Upper lobe of left lung (tissue), 6 donors: ENCODE data around the gene PRAC1. TPM values are rescaled to one million over a fixed set of nuclear protein-coding genes. Genes with fewer than 3 reads are reported as not detected.

Experiments used
- ATAC-seq, 2 donors: fragments of 200-7000 bp; cut with Tn5 transposase; one replicate each; pipeline ENCODE4 v1.9.1; 2022; ENCODE audit warnings: mild to moderate bottlenecking in 2 of 2, moderate library complexity in 2 of 2; ENCODE audit not compliant: low FRiP score in 2 of 2
- DNase-seq, 2 donors: peaks; one replicate each; pipeline ENCODE4 v3.0.0-alpha.2; 2019 to 2020
- H3K27ac ChIP-seq, 4 donors: fragments of 200-600 bp; sonication (generic); one replicate each; pipeline ENCODE4 v1.5.1; 2016 to 2019
- H3K27me3 ChIP-seq, 4 donors: fragments of 200-600 bp; sonication (generic); one replicate each; pipeline ENCODE4 v1.5.1; 2017 to 2019
- H3K36me3 ChIP-seq, 4 donors: fragments of 200-600 bp; sonication (generic); one replicate each; pipeline ENCODE4 v1.5.1; 2016 to 2019
- H3K4me1 ChIP-seq, 4 donors: fragments of 200-600 bp; sonication (generic); one replicate each; pipeline ENCODE4 v1.5.1; 2018 to 2019
- H3K4me3 ChIP-seq, 4 donors: fragments of 200-600 bp; sonication (generic); one replicate each; pipeline ENCODE4 v1.5.1; 2017 to 2019; ENCODE audit warnings: mild to moderate bottlenecking in 2 of 4, moderate library complexity in 1 of 4
- H3K9me3 ChIP-seq, 4 donors: fragments of 200-600 bp; sonication (generic); one replicate each; pipeline ENCODE4 v1.5.1; 2018 to 2019
- CTCF ChIP-seq, 6 experiments: fragments of 450-650 bp in 4 of 6; fragments of 200-600 bp in 2 of 6; sonication (generic) in 2 of 6; IDR thresholded peaks; one replicate each; pipeline ENCODE4 v1.5.1; 2016 to 2019; ENCODE audit warnings: antibody characterized with exemption in 6 of 6
- EP300 ChIP-seq, 4 donors: sonication (generic); formaldehyde crosslinking; IDR thresholded peaks; one replicate each; pipeline ENCODE4 v1.5.1; 2017; ENCODE audit warnings: antibody characterized with exemption in 4 of 4, control low read depth in 2 of 4
- POLR2A ChIP-seq, 4 donors: fragments of 450-650 bp; IDR thresholded peaks; one replicate each; pipeline ENCODE4 v1.5.1; 2016 to 2017; ENCODE audit warnings: antibody characterized with exemption in 4 of 4, mild to moderate bottlenecking in 2 of 4
- POLR2AphosphoS5 ChIP-seq, 2 donors: sonication (generic); formaldehyde crosslinking; IDR thresholded peaks; one replicate each; pipeline ENCODE4 v1.5.1; 2017; ENCODE audit warnings: antibody characterized with exemption in 2 of 2
- WGBS, 2 donors: methylation state at CpG; one replicate each; pipeline ENCODE4 v1.1.5; 2017 to 2018; 5-methylcytosine and 5-hydroxymethylcytosine counted together
- total RNA-seq, 6 donors: library from RNA; depleted of rRNA in 4 of 6; stranded (reverse); fragments of >200 nt in 4 of 6; gene quantifications; one replicate each; pipeline versions ENCODE4 v1.1.0 to v1.2.1, GENCODE V29; 2016 to 2021
- donor health status: DM: no; HTN: no; CAD: no; lungs with moderate emphysema.
- donor health status: DM: no; HTN: yes; CAD: no; lungs with severe emphysema.

Gene PRAC1
- total RNA-seq, 6 donors from 2014 or later = not detected

GRCh38 chr17:48751172-48751571, 28.9 kb upstream of the PRAC1 start:
- H3K27me3 ChIP-seq = peaks cover 3 to 92% (median 62%) of the 10 kb centered on the region in 4 donors
- no peak overlapping the region for H3K4me3 ChIP-seq
- TF ChIP-seq EP300 (IDR thresholded peaks at IDR 0.05) (no peak), CTCF (IDR thresholded peaks at IDR 0.05) (no peak), POLR2A (IDR thresholded peaks at IDR 0.05) (no peak), POLR2AphosphoS5 (IDR thresholded peaks at IDR 0.05) (no peak)
- H3K4me1 ChIP-seq = peaks cover 0 to 29% (median 8%) of the 10 kb centered on the region in 4 donors
- H3K9me3 ChIP-seq = no peaks in the 10 kb centered on the region
- no peak for DNase-seq
- H3K36me3 ChIP-seq = no peaks in the 10 kb centered on the region
- no peak for ATAC-seq
- 0 to 10% methylated on average over 3 of the region's 3 CpGs for WGBS, 2 donors
- no peak overlapping the region for H3K27ac ChIP-seq

- DNase-seq = no peak
- Histone ChIP-seq H3K36me3 (no peaks in the 10 kb centered on the region), H3K4me1 (peaks cover 0 to 22% (median 5%) of the 10 kb centered on the region in 4 donors), H3K27me3 (peaks cover 3 to 95% (median 59%) of the 10 kb centered on the region in 4 donors), H3K27ac (no peak overlapping the region), H3K9me3 (no peaks in the 10 kb centered on the region), H3K4me3 (no peak overlapping the region)
- 7 to 13% methylated on average over 27 to 32 of the region's 32 CpGs for WGBS, 2 donors
- TF ChIP-seq POLR2A (IDR thresholded peaks at IDR 0.05) (no peak), CTCF (IDR thresholded peaks at IDR 0.05) (no peak), EP300 (IDR thresholded peaks at IDR 0.05) (no peak), POLR2AphosphoS5 (IDR thresholded peaks at IDR 0.05) (no peak)
- ATAC-seq = no peak
Measured at GRCh38 chr17:48749621-48750553, 27.6 kb upstream of the PRAC1 start.

- ATAC-seq = no peak
Measured at GRCh38 chr17:48748718-48749566, 26.6 kb upstream of the PRAC1 start.

More at GRCh38 chr17:48748718-48749566, 26.6 kb upstream of the PRAC1 start:
- H3K4me1 ChIP-seq = peaks cover 0 to 14% (median 1%) of the 10 kb centered on the region in 4 donors
- no peak overlapping the region for H3K27ac ChIP-seq
- no peak for DNase-seq
- no peak overlapping the region for H3K4me3 ChIP-seq
- peaks cover 3 to 90% (median 54%) of the 10 kb centered on the region in 4 donors for H3K27me3 ChIP-seq
- H3K36me3 ChIP-seq = no peaks in the 10 kb centered on the region
- H3K9me3 ChIP-seq = no peaks in the 10 kb centered on the region
- WGBS, 2 donors = 25 to 27% methylated on average over 16 of the region's 16 CpGs
- TF ChIP-seq POLR2A (IDR thresholded peaks at IDR 0.05) (no peak), CTCF (IDR thresholded peaks at IDR 0.05) (no peak), POLR2AphosphoS5 (IDR thresholded peaks at IDR 0.05) (no peak), EP300 (IDR thresholded peaks at IDR 0.05) (no peak)
